Vagina (tissue), 2 donors: Measurements from ENCODE around the gene TCHP. TPM values are rescaled to one million over a fixed set of nuclear protein-coding genes. Genes with fewer than 3 reads are reported as not detected.

ENCODE experiments used
- DNase-seq, 2 donors: peaks; one replicate each; pipeline ENCODE4 v3.0.0-alpha.2; 2017; ENCODE audit errors: extremely low spot score in 2 of 2
- H3K27ac ChIP-seq: fragments of 200-600 bp; sonication (generic); one replicate; pipeline ENCODE4 v1.5.1; 2019
- H3K27me3 ChIP-seq: fragments of 200-600 bp; sonication (generic); one replicate; pipeline ENCODE4 v1.5.1; 2019
- H3K36me3 ChIP-seq, 2 donors: fragments of 200-600 bp; sonication (generic); one replicate each; pipeline ENCODE4 v1.5.1; 2017 to 2019
- H3K4me1 ChIP-seq: fragments of 200-600 bp; sonication (generic); one replicate; pipeline ENCODE4 v1.5.1; 2019
- H3K4me3 ChIP-seq, 2 donors: fragments of 200-600 bp; sonication (generic); 1 replicate in 1 of 2; 2 replicates in 1 of 2; pipeline ENCODE4 v1.5.1; 2016 to 2019
- H3K9me3 ChIP-seq: fragments of 200-600 bp; sonication (generic); one replicate; pipeline ENCODE4 v1.5.1; 2019
- CTCF ChIP-seq, 3 experiments: fragments of 450-650 bp in 2 of 3; fragments of 200-600 bp in 1 of 3; sonication (generic) in 1 of 3; IDR thresholded peaks; one replicate each; pipeline ENCODE4 v1.5.1; 2017 to 2019; ENCODE audit warnings: antibody characterized with exemption in 3 of 3, mild to moderate bottlenecking in 2 of 3, moderate library complexity in 2 of 3
- POLR2A ChIP-seq, 2 donors: fragments of 450-650 bp; IDR thresholded peaks; one replicate each; pipeline ENCODE4 v1.6.1; 2017; ENCODE audit warnings: antibody characterized with exemption in 2 of 2, mild to moderate bottlenecking in 2 of 2, moderate library complexity in 2 of 2
- POLR2AphosphoS5 ChIP-seq, 2 donors: sonication (generic); formaldehyde crosslinking; IDR thresholded peaks; one replicate each; pipeline ENCODE4 v1.9.0; 2017; ENCODE audit warnings: antibody characterized with exemption in 2 of 2, mild to moderate bottlenecking in 2 of 2, low read depth in 1 of 2; ENCODE audit not compliant: insufficient read depth in 1 of 2
- intact Hi-C: fragments of 100-400 bp; cut with DNase I; formaldehyde crosslinking; loops from one replicate; pipeline ENCODE4 v1.15.1; 2023
- small RNA-seq: library from RNA; depleted of rRNA; stranded (forward); fragments of <200 nt; gene quantifications from one replicate; pipeline ENCODE3, GENCODE V24; 2016
- total RNA-seq: library from RNA; depleted of rRNA; stranded (reverse); fragments of >200 nt; gene quantifications from one replicate; pipeline ENCODE4 v1.2.3, GENCODE V29; 2016

The TCHP gene
- total RNA-seq, 1 donor from 2014 or later: 21.1 TPM

DNA sequence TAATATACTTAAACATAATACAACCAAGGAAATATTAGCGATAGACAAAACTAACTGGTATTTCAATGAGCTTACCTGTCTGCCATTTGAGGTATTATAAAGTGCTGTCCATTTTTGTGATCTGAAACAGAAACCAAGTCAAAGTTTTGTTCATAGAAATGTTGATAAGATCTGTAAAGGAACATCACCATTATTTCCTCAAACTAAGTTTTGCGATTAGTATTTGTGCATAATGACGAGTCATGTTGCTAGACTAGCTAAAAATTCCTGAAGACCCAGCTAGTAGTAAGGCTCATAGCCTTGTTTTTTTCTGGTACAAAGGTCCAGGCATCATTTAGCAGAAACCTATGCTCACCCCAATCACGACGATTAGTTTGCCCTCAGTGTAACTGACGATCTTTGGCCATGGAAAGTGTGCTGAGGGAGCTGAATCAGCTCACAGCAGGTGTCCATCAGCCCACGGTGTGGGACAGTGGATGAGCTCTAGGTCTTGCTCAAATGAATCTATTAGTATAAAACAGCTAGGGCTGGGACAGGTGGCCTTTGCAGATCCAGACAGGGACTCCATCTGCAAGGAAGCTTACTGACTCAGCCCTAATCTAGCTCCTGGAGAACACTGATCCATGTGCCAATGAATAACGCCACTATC lies 67.4 kb downstream of the TCHP start:
- no peaks in the 10 kb centered on the region for H3K4me1 ChIP-seq
- H3K4me3 ChIP-seq: no peak overlapping the region
- H3K36me3 ChIP-seq: peaks cover 0 to 50% of the 10 kb centered on the region in 2 donors
- no peaks in the 10 kb centered on the region for H3K27me3 ChIP-seq
- no peak for DNase-seq
- intact Hi-C loops: no loop called here
- TF ChIP-seq POLR2AphosphoS5 (IDR thresholded peaks at IDR 0.05; ENCODE audit: insufficient read depth in 1 of 2, low read depth in 1 of 2): no peak
- TF ChIP-seq CTCF (IDR thresholded peaks at IDR 0.05): no peak
- TF ChIP-seq POLR2A (IDR thresholded peaks at IDR 0.05): no peak
- no peaks in the 10 kb centered on the region for H3K9me3 ChIP-seq
- H3K27ac ChIP-seq: no peak overlapping the region

Small RNA genes lying within 50 kb of the gene (small RNA-seq; reads per million reads assigned to genes)
- gene RN7SL441P: not detected

Other genes starting within 250 kb of the TCHP start
- gene FAM222A, start 186.4 kb upstream of the TCHP start, total RNA-seq: 1.5 TPM
- gene TRPV4, start 66.9 kb upstream of the TCHP start, total RNA-seq: 5.6 TPM
- gene GLTP, start 19.7 kb upstream of the TCHP start, total RNA-seq: 158 TPM
- gene GIT2, start 96.1 kb downstream of the TCHP start, total RNA-seq: 43.0 TPM
- gene ANKRD13A, start 99.2 kb downstream of the TCHP start, total RNA-seq: 108 TPM
- 7.6 TPM for gene C12orf76, start 148.2 kb downstream of the TCHP start, total RNA-seq
- 18.2 TPM for gene IFT81, start 224.1 kb downstream of the TCHP start, total RNA-seq